ENCODE data around the gene ZSCAN22. TPM values are rescaled to one million over a fixed set of nuclear protein-coding genes. Genes with fewer than 3 reads are reported as not detected.
"Not testable (repeated sequence)": the region's sequence is repeated elsewhere in the genome, so short reads cannot be mapped to it uniquely, and the experiment has no call there.

The ZSCAN22 gene
- polyA plus RNA-seq, 1 donor from 2014 or later = 1.6 TPM

DNA sequence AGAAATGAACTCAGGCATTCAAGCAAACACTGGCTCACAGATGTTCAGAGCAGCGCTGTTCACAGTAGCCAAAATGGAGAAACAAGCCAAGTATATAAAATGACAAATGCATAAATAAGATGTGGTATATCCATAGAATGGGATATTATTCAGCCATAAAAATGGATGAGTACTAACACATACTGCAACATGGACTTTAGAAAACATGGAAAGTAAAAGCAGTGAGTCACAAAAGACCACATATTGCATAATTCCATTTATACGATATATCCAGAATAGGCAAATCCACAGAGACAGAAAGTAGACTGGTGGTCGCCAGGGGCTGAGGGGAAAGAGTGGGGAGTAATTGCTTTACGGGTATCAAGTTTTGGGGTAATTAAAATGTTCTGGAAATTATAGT lies 47.4 kb downstream of the ZSCAN22 start:
- Histone ChIP-seq H3K4me3 (ENCODE audit: low read length) (no peak overlapping the region), H3K4me2 (ENCODE audit: low read length) (no peak overlapping the region), H3K9me3 (ENCODE audit: low read length) (no peaks in the 10 kb centered on the region), H4K20me1 (ENCODE audit: insufficient read depth) (no peaks in the 10 kb centered on the region), H3F3A (ENCODE audit: insufficient read depth, low read length, poor library complexity, severe bottlenecking) (no peaks in the 10 kb centered on the region), H3K9me2 (ENCODE audit: insufficient read depth, low read length) (no peaks in the 10 kb centered on the region), H3K79me2 (replicated peaks; ENCODE audit: insufficient read depth, low read length) (no peaks in the 10 kb centered on the region), H2AFZ (ENCODE audit: low read depth, low read length) (no peak overlapping the region), H3K9ac (ENCODE audit: low read length) (no peak overlapping the region), H3K27ac (ENCODE audit: low read length) (no peak overlapping the region), H3K36me3 (ENCODE audit: insufficient read depth, low read length) (no peaks in the 10 kb centered on the region), H3K27me3 (ENCODE audit: insufficient read depth, low read depth, low read length) (no peaks in the 10 kb centered on the region)
- TF ChIP-seq SMC3 (conservative IDR thresholded peaks at IDR 0.05; ENCODE audit: poor library complexity) = no peak
- TF ChIP-seq, protein P1, sequence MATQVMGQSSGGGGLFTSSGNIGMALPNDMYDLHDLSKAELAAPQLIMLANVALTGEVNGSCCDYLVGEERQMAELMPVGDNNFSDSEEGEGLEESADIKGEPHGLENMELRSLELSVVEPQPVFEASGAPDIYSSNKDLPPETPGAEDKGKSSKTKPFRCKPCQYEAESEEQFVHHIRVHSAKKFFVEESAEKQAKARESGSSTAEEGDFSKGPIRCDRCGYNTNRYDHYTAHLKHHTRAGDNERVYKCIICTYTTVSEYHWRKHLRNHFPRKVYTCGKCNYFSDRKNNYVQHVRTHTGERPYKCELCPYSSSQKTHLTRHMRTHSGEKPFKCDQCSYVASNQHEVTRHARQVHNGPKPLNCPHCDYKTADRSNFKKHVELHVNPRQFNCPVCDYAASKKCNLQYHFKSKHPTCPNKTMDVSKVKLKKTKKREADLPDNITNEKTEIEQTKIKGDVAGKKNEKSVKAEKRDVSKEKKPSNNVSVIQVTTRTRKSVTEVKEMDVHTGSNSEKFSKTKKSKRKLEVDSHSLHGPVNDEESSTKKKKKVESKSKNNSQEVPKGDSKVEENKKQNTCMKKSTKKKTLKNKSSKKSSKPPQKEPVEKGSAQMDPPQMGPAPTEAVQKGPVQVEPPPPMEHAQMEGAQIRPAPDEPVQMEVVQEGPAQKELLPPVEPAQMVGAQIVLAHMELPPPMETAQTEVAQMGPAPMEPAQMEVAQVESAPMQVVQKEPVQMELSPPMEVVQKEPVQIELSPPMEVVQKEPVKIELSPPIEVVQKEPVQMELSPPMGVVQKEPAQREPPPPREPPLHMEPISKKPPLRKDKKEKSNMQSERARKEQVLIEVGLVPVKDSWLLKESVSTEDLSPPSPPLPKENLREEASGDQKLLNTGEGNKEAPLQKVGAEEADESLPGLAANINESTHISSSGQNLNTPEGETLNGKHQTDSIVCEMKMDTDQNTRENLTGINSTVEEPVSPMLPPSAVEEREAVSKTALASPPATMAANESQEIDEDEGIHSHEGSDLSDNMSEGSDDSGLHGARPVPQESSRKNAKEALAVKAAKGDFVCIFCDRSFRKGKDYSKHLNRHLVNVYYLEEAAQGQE (IDR thresholded peaks at IDR 0.05; ENCODE audit: borderline replicate concordance) = no peak
- no peak for TF ChIP-seq TAF1 (IDR thresholded peaks at IDR 0.05; ENCODE audit: low read depth)
- TF ChIP-seq RAD21 (conservative IDR thresholded peaks at IDR 0.05) = no peak
- TF ChIP-seq EP300 (conservative IDR thresholded peaks at IDR 0.05; ENCODE audit: poor library complexity, severe bottlenecking) = no peak
- TF ChIP-seq, protein P2, sequence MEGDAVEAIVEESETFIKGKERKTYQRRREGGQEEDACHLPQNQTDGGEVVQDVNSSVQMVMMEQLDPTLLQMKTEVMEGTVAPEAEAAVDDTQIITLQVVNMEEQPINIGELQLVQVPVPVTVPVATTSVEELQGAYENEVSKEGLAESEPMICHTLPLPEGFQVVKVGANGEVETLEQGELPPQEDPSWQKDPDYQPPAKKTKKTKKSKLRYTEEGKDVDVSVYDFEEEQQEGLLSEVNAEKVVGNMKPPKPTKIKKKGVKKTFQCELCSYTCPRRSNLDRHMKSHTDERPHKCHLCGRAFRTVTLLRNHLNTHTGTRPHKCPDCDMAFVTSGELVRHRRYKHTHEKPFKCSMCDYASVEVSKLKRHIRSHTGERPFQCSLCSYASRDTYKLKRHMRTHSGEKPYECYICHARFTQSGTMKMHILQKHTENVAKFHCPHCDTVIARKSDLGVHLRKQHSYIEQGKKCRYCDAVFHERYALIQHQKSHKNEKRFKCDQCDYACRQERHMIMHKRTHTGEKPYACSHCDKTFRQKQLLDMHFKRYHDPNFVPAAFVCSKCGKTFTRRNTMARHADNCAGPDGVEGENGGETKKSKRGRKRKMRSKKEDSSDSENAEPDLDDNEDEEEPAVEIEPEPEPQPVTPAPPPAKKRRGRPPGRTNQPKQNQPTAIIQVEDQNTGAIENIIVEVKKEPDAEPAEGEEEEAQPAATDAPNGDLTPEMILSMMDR (IDR thresholded peaks at IDR 0.05; ENCODE audit: poor library complexity, severe bottlenecking) = no peak
- no peak for TF ChIP-seq MXI1 (conservative IDR thresholded peaks at IDR 0.05; ENCODE audit: poor library complexity, severe bottlenecking)
- TF ChIP-seq EZH2 (IDR thresholded peaks at IDR 0.05; ENCODE audit: borderline replicate concordance, insufficient read depth, low read length, poor library complexity, severe bottlenecking) = no peak
- no peak for TF ChIP-seq POLR2AphosphoS5 (IDR thresholded peaks at IDR 0.05)

DNA sequence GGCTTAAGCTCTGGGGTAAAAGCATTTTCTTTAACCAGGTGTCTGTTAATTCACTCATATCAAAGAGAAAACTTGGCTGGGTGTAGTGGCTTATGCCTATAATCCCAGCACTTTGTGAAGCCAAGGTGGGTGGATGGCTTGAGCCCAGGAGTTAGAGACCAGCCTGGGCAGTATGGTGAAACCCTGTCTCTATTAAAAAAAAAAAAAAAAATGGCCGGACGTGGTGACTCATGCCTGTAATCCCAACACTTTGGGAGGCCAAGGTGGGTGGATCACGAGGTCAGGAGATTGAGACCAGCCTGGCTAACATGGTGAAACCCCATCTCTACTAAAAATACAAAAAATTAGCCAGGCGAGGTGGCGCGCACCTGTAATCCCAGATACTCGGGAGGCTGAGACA lies 49.9 kb downstream of the ZSCAN22 start:
- H3F3A ChIP-seq (ENCODE audit: insufficient read depth, low read length, poor library complexity, severe bottlenecking); H3K27ac ChIP-seq (ENCODE audit: low read length); H3K36me3 ChIP-seq (ENCODE audit: insufficient read depth, low read length): not testable (repeated sequence)

DNA sequence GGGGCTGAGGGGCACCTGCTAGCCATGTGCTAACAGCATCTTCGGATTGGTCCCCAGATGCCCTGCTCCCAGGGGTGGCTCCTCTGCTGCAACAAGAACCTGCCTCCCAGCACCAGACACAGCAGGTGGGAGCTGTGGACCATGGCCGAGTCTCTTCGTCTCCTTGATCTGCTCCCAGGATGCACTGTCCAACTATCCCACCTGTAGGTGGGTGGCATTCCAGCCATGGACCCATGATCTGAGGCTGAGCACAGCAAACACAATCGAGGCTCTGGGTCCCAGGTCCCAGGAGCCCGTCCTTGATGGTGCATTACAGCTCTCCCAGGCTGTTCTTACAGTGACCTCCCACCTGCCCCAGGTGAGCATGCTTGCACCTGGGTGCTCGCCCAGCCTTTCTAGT lies 52.5 kb downstream of the ZSCAN22 start:
- no peak overlapping the region for H2AFZ ChIP-seq (ENCODE audit: low read depth, low read length)
- peak overlapping the region; percentile 89 for H3K9ac ChIP-seq (ENCODE audit: low read length)
- no peaks in the 10 kb centered on the region for H3K27me3 ChIP-seq (ENCODE audit: insufficient read depth, low read depth, low read length)
- H3K36me3 ChIP-seq (ENCODE audit: insufficient read depth, low read length) = no peaks in the 10 kb centered on the region
- H3K9me2 ChIP-seq (ENCODE audit: insufficient read depth, low read length) = no peaks in the 10 kb centered on the region
- no peaks in the 10 kb centered on the region for H3K79me2 ChIP-seq (replicated peaks; ENCODE audit: insufficient read depth, low read length)
- TF ChIP-seq, protein P1 (IDR thresholded peaks at IDR 0.05; ENCODE audit: borderline replicate concordance) = no peak
- TF ChIP-seq EZH2 (IDR thresholded peaks at IDR 0.05; ENCODE audit: borderline replicate concordance, insufficient read depth, low read length, poor library complexity, severe bottlenecking) (no peak), POLR2AphosphoS5 (IDR thresholded peaks at IDR 0.05) (no peak), TAF1 (IDR thresholded peaks at IDR 0.05; ENCODE audit: low read depth) (no peak), MXI1 (conservative IDR thresholded peaks at IDR 0.05; ENCODE audit: poor library complexity, severe bottlenecking) (no peak), EP300 (conservative IDR thresholded peaks at IDR 0.05; ENCODE audit: poor library complexity, severe bottlenecking) (no peak), SMC3 (conservative IDR thresholded peaks at IDR 0.05; ENCODE audit: poor library complexity) (no peak), RAD21 (conservative IDR thresholded peaks at IDR 0.05) (no peak)
- TF ChIP-seq, protein P2 (IDR thresholded peaks at IDR 0.05; ENCODE audit: poor library complexity, severe bottlenecking) = no peak
- no peak overlapping the region for H3K4me2 ChIP-seq (ENCODE audit: low read length)
- H3K9me3 ChIP-seq (ENCODE audit: low read length) = no peaks in the 10 kb centered on the region
- H3K27ac ChIP-seq (ENCODE audit: low read length) = peak overlapping the region; percentile 93
- H4K20me1 ChIP-seq (ENCODE audit: insufficient read depth) = no peaks in the 10 kb centered on the region
- no peaks in the 10 kb centered on the region for H3F3A ChIP-seq (ENCODE audit: insufficient read depth, low read length, poor library complexity, severe bottlenecking)
- peak overlapping the region; percentile 78 for H3K4me3 ChIP-seq (ENCODE audit: low read length)

More for the DNA sequence above, 49.9 kb downstream of the ZSCAN22 start:
- H2AFZ ChIP-seq (ENCODE audit: low read depth, low read length); H3K9ac ChIP-seq (ENCODE audit: low read length); H4K20me1 ChIP-seq (ENCODE audit: insufficient read depth); H3K4me3 ChIP-seq (ENCODE audit: low read length); H3K9me2 ChIP-seq (ENCODE audit: insufficient read depth, low read length); H3K4me2 ChIP-seq (ENCODE audit: low read length); H3K79me2 ChIP-seq (replicated peaks; ENCODE audit: insufficient read depth, low read length); H3K27me3 ChIP-seq (ENCODE audit: insufficient read depth, low read depth, low read length); H3K9me3 ChIP-seq (ENCODE audit: low read length): not testable (repeated sequence)

Measured in neural cell (in vitro differentiated cells).